PC-3 (cell line): ENCODE measurements around the gene CARHSP1. TPM values are rescaled to one million over a fixed set of nuclear protein-coding genes. Genes with fewer than 3 reads are reported as not detected.

Experiments used
- ATAC-seq: fragments of 200-7000 bp; cut with Tn5 transposase; 2 replicates; pipeline ENCODE4 v1.9.1; 2020; ENCODE audit warnings: mild to moderate bottlenecking, moderate library complexity
- BruUV-seq: library from RNA; stranded (reverse); fragments of 400-500 nt; replicated peaks from 2 replicates; lab custom pipeline; 2021; lab: Mats Ljungman, UMichigan
- CTCF ChIA-PET: fragments of 300-600 bp; sonication (Branson Sonifier 250); formaldehyde crosslinking; loops from one replicate; lab custom pipeline; 2022; ENCODE audit warnings: antibody characterized with exemption; lab: Charles Lee
- POLR2A ChIA-PET: fragments of 300-600 bp; sonication (Branson Sonifier 250); formaldehyde crosslinking; loops from one replicate; lab custom pipeline; 2022; ENCODE audit warnings: antibody characterized with exemption; ENCODE audit not compliant: unreplicated experiment; lab: Charles Lee
- DNase-seq: peaks from one replicate; pipeline ENCODE4 v3.0.0-alpha.2; 2015
- H2AFZ ChIP-seq: fragments of 300-600 bp; sonication (generic); 2 replicates; pipeline ENCODE4 v1.6.0; 2016; ENCODE audit warnings: antibody characterized with exemption, low read length
- H3F3A ChIP-seq: fragments of 300-600 bp; sonication (generic); one replicate; pipeline ENCODE4 v1.6.0; 2017; ENCODE audit warnings: antibody characterized with exemption, low read length, control low read depth, mild to moderate bottlenecking; ENCODE audit not compliant: unreplicated experiment
- H3K27ac ChIP-seq: fragments of 300-600 bp; sonication (generic); 2 replicates; pipeline ENCODE4 v1.5.1; 2016; ENCODE audit warnings: mild to moderate bottlenecking, low read length
- H3K27me3 ChIP-seq: fragments of 300-600 bp; sonication (generic); 2 replicates; pipeline ENCODE4 v1.6.1; 2016; ENCODE audit warnings: low read length, mixed read lengths
- H3K36me3 ChIP-seq: fragments of 300-600 bp; sonication (generic); 2 replicates; pipeline ENCODE4 v1.6.1; 2016; ENCODE audit warnings: low read depth, mixed run types, low read length, mixed read lengths
- H3K4me1 ChIP-seq: fragments of 300-600 bp; sonication (generic); 2 replicates; pipeline ENCODE4 v1.5.1; 2016; ENCODE audit warnings: low read length; ENCODE audit not compliant: insufficient read depth
- H3K4me2 ChIP-seq: fragments of 300-600 bp; sonication (generic); 2 replicates; pipeline ENCODE4 v1.6.0; 2016; ENCODE audit warnings: low read length
- H3K4me3 ChIP-seq: fragments of 300-600 bp; sonication (generic); 2 replicates; pipeline ENCODE4 v1.5.1; 2016; ENCODE audit warnings: mild to moderate bottlenecking, low read length, mixed read lengths
- H3K79me2 ChIP-seq: fragments of 300-600 bp; sonication (generic); 2 replicates; pipeline ENCODE4 v1.6.1; 2017; ENCODE audit warnings: low read length, mixed read lengths
- H3K9ac ChIP-seq: fragments of 300-600 bp; sonication (generic); 2 replicates; pipeline ENCODE4 v1.6.0; 2016; ENCODE audit warnings: mild to moderate bottlenecking, low read length
- H3K9me2 ChIP-seq: fragments of 300-600 bp; sonication (generic); replicated peaks from 2 replicates; pipeline ENCODE4 v1.6.1; 2016; ENCODE audit warnings: mixed run types, low read length, mixed read lengths
- H3K9me3 ChIP-seq: fragments of 300-600 bp; sonication (generic); 2 replicates; pipeline ENCODE4 v1.6.1; 2016; ENCODE audit warnings: low read length, mixed read lengths
- H4K20me1 ChIP-seq: fragments of 300-600 bp; sonication (generic); 2 replicates; pipeline ENCODE4 v1.6.1; 2016; ENCODE audit warnings: low read length, mixed read lengths
- EZH2 ChIP-seq: fragments of 300-600 bp; sonication (generic); IDR thresholded peaks from one replicate; pipeline ENCODE4 v1.6.1; 2017; ENCODE audit warnings: antibody characterized with exemption, mild to moderate bottlenecking, low read length; ENCODE audit not compliant: unreplicated experiment
- EZH2phosphoT487 ChIP-seq: fragments of 300-600 bp; sonication (generic); IDR thresholded peaks from 2 replicates; pipeline ENCODE4 v1.6.1; 2018; ENCODE audit warnings: mild to moderate bottlenecking, antibody characterized with exemption, low read length, borderline replicate concordance
- intact Hi-C: fragments of 100-400 bp; cut with micrococcal nuclease; formaldehyde crosslinking; loops from 2 replicates; pipeline ENCODE4 v1.9.0; 2023
- total RNA-seq: library from RNA; depleted of rRNA; stranded (reverse); fragments of >200 nt; gene quantifications from 2 replicates; pipeline ENCODE4 v1.2.3, GENCODE V29; 2014
- TF ChIP-seq, protein P1 (sequence below): fragments of 300-600 bp; sonication (generic); conservative IDR thresholded peaks from 2 replicates; pipeline ENCODE4 v1.5.1; 2017; ENCODE audit warnings: antibody characterized with exemption, low read depth, mild to moderate bottlenecking, low read length

Gene CARHSP1
- total RNA-seq, 1 experiment from 2014 or later = 142 TPM

DNA sequence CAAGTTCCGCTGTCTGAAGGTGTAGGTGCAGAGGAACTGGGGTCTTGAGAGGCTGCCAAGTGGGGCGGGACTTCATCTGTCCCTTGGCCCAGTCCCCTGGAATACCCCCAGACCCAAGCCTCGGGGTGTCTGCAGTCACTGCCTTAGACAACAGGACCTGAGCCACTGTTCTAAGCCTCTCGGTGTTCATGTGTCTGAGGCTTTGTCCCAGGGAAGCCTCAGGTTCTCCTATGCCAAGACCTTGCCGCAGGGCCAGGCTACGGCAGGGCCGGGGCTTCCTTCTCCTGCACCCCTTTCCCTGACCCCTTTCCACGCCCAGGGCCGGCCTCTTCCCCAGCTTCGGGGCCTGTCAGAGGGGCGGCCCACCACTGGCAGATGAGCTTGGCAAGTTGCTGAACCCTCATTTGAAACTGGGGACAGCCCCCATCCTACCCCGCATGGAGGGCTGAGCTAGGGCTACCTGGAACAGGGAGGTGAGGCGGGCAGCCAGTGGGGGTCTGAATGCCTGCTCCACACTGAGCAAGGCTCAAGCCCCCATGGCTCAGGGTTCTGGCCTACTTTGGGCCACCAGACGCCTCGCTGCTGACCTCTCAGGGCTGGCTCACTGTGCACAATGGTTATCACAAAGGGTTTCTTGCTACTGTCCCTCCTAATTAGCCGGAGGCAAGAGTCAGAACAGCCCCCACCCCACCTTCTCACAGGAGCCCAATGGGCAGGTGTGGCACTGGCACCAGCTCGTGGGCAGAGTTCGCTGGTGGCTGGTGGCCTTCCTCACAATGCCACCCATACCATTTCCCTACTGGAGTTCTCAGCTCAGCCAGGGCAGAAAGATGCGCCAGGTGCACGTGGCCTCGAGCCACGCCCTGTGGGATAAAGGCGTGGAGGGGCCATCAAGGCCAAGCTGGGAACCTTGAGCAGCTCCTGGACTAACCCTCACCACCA, 20.4 kb upstream of the CARHSP1 start:
- Histone ChIP-seq H3K79me2 (no peaks in the 10 kb centered on the region), H3K4me2 (no peak overlapping the region), H3K9ac (no peak overlapping the region), H2AFZ (no peak overlapping the region), H3K36me3 (peaks cover 3% of the 10 kb centered on the region; the same call in 1 of the 2 replicates), H3F3A (no peaks in the 10 kb centered on the region), H3K9me2 (no peaks in the 10 kb centered on the region), H3K4me3 (no peak overlapping the region), H3K9me3 (no peaks in the 10 kb centered on the region), H4K20me1 (no peaks in the 10 kb centered on the region), H3K27me3 (no peaks in the 10 kb centered on the region), H3K27ac (no peak overlapping the region), H3K4me1 (peaks cover 32% of the 10 kb centered on the region)
- TF ChIP-seq EZH2 (no peak), EZH2phosphoT487 (no peak)
- TF ChIP-seq, protein P1, sequence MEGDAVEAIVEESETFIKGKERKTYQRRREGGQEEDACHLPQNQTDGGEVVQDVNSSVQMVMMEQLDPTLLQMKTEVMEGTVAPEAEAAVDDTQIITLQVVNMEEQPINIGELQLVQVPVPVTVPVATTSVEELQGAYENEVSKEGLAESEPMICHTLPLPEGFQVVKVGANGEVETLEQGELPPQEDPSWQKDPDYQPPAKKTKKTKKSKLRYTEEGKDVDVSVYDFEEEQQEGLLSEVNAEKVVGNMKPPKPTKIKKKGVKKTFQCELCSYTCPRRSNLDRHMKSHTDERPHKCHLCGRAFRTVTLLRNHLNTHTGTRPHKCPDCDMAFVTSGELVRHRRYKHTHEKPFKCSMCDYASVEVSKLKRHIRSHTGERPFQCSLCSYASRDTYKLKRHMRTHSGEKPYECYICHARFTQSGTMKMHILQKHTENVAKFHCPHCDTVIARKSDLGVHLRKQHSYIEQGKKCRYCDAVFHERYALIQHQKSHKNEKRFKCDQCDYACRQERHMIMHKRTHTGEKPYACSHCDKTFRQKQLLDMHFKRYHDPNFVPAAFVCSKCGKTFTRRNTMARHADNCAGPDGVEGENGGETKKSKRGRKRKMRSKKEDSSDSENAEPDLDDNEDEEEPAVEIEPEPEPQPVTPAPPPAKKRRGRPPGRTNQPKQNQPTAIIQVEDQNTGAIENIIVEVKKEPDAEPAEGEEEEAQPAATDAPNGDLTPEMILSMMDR = no peak
- ATAC-seq (no peak), DNase-seq (no peak)
- POLR2A ChIA-PET = interaction anchor here (0.6 kb wide), 1 partner anchor 42 kb away, joined by 6 read pairs; no protein-coding TSS in a partner anchor
- no TSS peak for BruUV-seq
- intact Hi-C loops = no loop called here
- CTCF ChIA-PET = no interaction called here

DNA sequence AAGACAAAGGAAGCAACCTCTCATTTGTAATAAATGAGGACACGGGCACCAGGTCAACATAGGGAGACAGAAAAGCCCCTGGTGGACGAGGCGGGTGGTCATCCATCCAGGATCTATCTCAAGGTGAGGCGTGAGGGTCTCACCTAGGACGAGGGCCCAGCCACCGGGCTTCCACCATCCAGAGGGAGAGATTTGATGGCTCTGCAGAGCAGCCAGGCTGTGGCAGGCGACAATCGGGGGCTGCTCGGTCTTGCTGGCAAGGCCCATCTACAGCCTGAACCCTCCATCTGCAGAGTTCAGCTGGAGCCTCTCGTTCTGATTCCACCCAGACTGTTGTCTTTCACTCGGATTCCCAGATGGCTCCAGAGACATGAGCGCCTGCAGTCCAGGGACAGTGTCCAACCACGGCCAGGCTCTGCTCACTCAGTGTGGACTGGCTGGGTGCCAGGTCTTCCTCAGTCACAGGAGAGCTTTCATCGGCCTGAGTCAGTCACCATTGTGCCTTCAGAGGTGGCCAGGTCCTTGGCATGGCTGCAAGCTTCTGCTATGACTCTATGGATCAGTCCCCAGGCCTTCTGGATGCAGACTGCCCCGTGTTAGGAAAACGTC, 19.2 kb upstream of the CARHSP1 start:
- CTCF ChIA-PET = no interaction called here
- intact Hi-C loops = no loop called here

More for the DNA sequence above, 19.2 kb upstream of the CARHSP1 start:
- Histone ChIP-seq H2AFZ (no peak overlapping the region), H3K9me3 (no peaks in the 10 kb centered on the region), H3K9me2 (no peaks in the 10 kb centered on the region), H3K4me3 (no peak overlapping the region), H3F3A (no peaks in the 10 kb centered on the region), H3K27ac (no peak overlapping the region), H3K36me3 (no peaks in the 10 kb centered on the region; the same call in 1 of the 2 replicates), H3K4me1 (peaks cover 34% of the 10 kb centered on the region), H4K20me1 (no peaks in the 10 kb centered on the region), H3K27me3 (no peaks in the 10 kb centered on the region), H3K9ac (no peak overlapping the region), H3K4me2 (no peak overlapping the region), H3K79me2 (no peaks in the 10 kb centered on the region)
- DNase-seq (peak; percentile 52), ATAC-seq (no peak)
- POLR2A ChIA-PET = no interaction called here
- TF ChIP-seq, protein P1 = no peak
- TF ChIP-seq EZH2phosphoT487 = no peak
- no peak for TF ChIP-seq EZH2
- BruUV-seq = no TSS peak
